Tongue (tissue), 2 donors: Measurements from ENCODE around the gene DCAF6. TPM values are rescaled to one million over a fixed set of nuclear protein-coding genes. Genes with fewer than 3 reads are reported as not detected.

Source experiments
- DNase-seq: peaks from one replicate; pipeline ENCODE4 v3.0.0-alpha.2; 2015
- total RNA-seq: library from RNA; depleted of rRNA; stranded (reverse); fragments of >200 nt; gene quantifications from one replicate; pipeline ENCODE4 v1.2.3, GENCODE V29; 2014

Gene DCAF6
- total RNA-seq, 1 donor from 2014 or later, result 150 TPM

DNA sequence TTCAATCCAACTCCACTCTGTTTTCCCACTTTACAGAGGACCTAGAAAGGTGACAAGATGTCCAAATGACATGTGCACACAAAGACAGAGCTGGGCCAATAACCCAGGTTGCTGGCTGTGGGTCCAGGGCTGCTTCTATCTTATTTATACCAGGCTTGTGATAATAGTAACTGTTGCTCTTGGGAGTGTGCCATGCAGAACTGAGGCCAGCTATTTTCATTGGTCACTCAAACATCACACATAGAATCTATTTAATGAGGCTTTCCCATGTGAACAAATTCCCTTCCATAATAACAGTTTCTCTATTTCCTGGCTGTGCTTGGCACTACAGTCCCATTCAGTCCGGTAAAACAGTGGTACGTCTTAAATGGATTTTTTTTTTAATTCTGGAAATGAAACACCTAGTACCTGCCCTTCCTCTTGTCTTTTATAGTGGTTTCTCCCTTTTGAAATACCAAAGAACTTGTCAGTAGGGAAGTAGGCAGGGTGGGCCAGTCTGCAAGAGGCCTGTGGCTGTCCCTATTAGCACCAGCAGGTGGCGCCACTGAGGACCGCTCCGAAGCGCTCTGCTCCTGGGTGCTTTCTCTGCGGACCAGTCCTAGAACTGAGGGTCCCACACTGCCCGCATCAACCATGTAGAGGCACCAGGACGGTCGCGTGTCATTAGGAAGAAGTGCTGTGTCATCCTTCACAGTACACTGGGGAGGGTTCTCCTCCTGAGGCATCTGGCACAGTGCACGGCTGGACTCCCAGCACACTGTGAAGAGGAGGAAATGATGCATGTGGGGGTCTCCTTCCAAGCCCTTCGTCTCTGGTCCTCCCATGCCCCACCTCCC lies 148.1 kb downstream of the DCAF6 start:
- DNase-seq, result peak; percentile 67

DNA sequence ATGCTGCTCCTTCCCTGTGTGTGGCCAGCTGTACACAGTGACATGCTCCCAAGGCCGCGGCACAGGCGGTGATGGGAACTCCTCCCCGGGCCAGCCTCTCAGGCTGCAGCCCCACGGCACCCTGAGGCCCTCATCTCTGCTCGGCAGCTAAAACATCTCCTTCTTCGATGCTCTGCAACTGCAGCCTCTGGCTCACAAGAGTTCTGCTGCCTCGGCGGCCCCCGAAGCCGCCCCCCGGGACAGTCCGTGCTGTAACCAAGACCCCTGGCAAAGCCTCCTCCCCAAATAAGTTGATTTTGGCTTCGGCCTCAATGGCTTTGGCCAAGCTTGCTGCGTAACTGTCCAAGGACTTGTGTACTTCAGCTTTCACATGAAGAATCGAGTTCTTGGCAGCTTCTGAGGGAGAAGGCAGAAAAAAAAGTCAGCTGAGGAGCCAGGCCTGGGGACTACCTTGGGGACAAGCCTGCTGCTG lies 149.0 kb downstream of the DCAF6 start:
- peak; percentile 75 for DNase-seq

DNA sequence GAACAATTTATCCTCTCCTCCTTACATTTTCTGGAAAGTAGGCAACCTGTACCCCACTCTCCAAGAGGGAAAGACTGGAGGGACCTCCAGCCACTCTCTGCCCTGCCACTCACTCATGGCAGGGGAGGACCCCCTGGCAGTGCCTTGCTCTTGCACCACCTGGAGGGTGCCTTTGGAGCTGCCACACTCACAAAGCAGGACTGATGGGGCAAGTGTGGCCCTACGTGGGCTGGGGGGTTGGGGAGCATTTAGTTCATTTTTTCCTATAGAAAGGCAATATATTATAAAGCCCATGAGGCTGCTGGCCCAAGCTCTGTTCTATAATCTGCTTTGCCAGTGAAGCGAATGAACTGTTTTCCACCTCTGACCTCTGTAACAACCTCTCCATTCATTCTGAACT lies 150.0 kb downstream of the DCAF6 start:
- no peak for DNase-seq

DNA sequence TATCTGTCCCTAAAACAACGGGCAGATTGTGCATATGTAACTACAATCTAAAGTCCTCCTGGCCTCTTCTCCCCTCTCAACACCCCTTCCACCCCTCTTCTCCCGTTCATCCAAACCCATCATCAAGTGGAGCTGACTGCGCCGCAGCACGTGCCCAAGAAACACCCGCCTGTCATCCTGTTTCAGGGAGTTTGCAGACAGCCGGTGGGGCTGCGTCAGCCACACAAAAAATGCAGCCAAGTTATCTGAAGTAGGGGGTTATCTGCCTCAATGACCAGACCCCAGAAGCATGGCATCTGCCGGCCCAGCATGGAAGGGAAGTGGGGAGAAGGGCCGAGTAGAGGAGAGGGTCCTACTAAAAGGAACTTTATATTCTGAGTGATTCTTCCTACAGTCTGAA lies 151.2 kb downstream of the DCAF6 start:
- no peak for DNase-seq

DNA sequence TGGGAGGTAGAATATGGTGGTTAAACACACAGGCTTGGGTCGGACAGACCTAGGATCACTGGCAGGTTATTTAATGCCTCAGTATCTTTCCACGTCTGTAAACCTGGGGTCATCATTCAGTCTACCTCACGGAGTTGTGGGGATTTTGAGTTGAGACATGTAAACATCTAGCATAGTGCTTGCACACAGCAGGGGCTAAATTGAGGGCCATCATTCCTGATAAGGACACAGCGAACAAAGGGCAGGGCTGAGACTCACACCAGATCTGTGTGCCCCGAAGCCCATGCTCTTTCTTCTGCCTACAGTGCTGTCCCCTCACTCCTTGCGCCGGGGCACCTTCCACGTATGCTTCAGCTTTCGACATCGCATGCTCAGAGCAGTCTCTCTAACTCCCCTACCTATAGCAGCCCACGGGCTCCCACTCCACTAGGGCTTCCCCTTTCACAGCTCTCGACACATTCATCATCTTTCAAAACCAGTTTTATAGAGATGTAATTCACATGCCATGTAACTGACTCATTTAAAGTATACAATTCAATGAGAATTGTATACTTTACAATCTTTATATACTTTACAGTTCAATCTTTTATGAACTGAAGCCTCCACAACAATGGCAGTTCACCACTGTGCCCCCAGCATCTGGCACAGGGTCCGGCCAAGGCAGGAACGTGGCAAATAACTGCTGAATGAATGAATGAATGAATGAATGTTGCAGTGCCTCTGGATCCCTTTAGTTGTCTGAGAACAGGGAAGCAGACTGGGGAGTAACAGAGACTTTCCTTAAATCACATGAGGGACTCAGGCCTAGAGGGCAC lies 152.2 kb downstream of the DCAF6 start:
- DNase-seq, result no peak

DNA sequence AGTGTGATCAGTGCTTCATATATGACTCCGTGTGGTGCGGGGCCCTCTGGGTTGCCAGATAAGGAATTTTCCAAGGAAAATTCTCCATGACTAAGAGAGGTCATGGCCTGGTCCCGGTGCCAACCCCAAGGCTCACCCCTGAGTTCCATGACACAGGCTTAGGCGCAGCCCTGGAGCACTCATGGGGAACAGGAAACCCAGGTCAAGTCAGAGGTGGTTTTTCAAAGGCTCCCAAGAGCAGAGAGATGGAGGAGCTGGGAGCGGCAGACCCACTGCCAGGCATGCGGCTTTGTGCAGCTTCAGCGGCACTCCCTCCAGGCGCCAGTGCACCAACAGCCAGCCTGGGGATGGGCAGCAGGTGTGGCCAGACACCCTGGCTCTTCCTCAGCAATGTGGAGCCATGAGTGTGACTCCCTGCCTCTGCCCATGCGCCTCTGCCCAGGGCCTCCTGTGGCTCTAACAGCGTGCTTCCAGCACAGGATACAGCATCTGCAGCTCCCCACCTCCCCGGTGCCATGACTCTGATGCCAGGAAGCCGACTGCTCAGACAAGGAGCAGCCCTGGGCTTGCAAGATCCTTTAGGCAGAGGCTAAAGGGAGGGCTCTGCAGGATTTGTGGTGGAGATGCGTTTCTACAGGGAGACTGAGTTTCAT lies 153.0 kb downstream of the DCAF6 start:
- DNase-seq, result no peak

DNA sequence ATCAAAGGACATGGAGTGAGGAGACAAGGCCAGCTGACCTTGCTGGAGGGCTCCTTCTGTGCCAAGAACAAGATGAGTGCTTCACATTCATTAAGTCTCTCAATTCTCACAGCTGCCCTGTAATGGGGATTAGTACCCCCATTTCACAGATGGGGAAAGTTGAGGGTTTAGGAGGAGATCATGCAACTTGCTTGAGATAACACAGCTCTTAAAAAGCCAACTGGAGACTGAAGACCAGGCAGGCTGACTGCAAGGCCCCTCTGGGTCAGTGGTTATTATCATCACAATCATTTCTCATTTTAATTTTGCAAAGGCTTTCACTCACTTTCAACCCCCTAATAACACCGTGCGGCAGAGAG lies 153.5 kb downstream of the DCAF6 start:
- no peak for DNase-seq

DNA sequence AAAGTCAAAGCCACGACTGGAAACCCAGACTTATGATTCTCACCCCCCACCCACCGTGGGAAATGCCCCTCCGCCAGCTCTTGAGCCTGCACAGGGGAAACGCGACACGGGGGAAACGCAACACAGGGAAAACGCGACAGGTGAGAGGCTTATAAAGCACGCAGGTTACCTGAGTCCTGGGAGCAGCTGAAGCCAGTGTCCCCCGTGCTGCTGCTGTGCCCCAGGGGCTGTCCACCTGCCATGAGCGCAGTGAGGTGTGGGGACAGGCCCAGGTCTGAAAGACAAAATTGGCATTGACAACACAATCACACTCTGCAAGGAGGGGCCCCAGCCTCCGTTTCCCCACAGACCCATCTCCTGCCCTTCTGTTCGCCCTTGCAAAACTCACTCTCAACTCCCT lies 153.9 kb downstream of the DCAF6 start:
- no peak for DNase-seq

DNA sequence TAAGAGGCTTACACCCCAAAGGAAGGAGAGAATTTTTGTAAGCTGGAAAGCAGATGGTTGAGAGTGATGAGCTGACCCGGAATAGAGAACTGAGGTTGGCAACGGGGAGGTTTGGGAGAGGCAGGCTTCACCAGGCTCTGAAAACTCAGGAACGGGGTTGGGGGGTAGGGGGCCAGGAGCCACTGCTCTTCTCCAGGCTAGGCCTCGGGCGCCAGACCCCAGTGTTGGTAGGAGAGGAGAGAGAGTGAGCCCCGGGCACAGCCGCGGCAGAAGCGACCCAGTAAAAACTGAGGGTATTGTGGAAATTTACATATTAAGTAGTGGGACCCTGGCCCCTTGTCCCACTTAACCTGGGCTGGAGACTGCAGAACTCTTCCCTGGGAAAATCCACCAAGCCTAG lies 154.6 kb downstream of the DCAF6 start:
- no peak for DNase-seq

DNA sequence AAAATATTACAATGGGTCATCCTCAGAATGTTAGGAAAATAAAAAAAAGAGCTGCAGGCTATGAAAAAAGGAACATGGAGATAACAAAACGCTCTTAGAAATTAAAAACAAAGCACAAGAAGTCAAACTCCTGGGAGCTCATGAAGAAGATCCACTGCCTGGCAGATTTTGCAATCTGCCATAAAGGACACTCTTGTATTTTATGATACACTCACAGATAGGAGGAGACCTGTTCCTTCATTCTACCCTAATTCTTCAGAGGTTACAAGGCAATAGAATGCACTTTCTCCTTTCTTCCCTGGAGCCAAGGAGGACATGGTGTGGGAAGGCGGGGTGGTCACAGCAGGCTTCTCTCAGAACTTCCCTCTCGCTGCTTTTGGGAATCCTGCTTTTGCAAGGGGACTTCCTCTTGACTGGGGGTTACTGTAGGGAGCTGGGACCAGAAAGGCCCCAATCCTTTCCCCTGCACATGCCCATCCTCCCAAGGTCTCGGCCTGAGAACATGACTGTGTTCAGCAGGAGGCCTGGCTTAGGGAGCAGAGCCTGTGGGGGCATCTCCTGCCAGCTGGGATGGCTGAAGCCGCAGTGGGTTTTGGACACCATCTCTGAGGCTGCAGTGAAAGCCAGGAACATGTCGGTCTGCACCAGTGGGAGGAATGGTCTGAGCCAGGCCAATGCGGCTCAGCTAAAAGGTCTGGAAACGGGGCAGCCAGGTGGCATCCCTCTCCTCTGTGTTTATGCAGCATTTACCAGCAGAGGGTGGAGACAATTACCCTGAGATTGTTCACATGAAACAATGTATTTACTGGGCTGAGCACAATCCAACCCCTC lies 155.5 kb downstream of the DCAF6 start:
- no peak for DNase-seq

DNA sequence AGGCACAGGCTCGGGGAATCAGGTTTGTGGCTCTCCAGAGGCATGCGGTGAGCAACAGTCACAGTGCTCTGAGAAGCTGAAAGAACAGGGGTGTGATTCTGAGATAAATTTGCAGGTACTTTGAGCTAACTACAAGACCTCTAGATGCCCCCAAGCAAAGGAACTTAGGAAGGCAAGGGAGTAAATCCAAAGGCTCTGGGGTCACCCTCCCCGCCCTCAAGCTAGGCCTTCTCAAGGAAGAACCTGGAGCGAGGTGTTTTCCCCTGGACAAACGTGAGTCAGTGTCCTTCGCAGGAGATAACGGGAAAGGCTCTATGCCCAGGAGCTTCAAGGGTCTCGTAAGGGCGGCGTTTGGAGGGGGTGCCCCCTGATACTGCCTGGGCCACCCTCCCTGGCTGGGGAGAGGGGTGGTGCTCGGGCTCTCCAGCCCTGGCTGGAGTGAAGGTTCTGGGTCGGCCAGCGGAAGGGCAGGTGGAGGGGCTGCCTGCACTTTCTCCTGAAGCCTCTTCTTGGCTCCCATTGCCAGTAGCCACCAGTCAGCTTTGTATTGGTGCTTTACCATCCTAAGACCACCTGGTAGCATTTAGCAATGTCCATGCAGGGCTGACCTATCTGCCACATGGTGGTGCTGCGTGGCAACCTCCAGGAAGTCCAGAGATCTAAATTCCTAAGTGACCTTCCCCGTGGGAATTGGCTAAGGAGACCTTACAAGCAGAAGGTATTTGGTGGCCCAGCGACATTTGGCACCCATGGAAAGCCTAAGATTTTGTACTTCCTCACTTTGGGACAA lies 156.3 kb downstream of the DCAF6 start:
- no peak for DNase-seq

DNA sequence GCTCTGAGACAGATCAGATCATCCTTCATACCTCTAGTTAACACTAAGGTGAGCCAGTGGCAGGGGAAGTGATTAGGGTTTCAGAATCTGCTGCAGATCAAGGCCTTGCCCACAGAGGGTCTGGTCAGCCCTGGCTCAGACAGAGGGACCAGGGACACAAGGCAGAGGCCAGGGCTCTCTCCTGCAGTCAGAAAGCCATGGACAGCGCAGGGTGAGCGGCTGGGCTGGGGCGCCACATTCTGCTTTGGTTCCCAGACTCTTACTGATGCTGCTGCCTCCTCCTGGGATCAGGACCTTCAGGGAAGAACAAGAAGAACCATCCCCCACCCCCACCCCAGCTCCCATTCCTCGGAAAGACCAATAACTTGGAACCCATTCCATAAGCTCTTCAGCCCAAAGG lies 157.1 kb downstream of the DCAF6 start:
- no peak for DNase-seq

DNA sequence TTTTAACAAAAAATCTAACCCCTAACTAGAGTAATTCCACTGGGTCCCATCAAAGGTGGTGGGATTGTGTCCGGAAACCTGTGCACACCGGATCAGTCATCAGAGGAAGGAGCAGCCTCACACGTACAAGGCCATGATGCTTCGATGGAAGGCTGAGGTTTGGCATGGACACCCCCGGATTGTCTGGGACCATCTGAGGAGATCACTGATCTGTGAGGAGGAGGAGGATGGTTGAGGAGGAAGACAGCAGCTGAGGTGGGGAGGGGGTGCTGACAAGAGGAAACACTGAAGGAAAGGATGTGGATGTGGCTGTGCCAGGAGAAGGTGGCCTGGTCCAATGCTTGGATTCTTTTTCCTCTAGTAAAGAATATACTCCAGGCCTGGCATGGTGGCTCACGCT lies 159.0 kb downstream of the DCAF6 start:
- no peak for DNase-seq

DNA sequence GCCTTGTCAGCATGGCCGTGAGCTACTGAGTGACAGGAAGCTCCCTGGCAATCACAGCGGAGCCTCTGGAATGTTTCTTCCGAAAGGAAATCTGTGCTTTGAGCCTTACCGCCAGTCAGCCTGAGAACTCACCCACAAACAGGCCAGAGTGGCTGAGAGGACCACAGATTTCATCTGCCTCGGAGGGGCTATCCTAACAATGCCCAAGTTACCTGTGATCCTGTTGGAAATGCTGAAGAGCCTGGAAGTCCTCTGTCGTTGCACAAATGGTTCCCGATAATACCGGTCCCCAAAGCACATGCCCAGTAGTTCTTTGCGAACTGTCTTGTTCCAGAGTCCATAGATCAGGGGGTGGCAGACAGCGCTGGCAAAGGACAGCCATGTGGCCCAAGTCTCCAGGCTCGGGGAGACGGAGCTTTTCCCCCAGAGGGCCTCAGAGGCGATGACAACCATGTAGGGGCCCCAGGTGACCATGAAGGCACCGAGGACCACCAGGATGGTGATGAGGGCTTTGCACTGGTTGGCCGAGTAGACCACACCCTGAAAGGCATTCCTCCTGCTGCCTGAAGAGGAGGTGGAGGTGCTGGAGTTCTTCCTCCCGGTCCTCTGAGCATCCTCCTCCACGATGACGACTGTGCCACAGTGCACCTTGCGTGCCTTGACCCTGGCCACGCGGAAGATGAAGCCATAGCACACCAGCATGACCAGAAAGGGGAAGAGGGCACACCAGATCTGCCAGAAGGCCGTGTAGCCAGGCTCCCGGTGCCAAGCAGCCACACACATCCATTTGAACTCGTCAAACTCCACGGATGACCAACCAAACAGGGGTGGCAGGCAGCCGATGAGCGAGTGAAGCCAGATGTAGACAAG lies 160.0 kb downstream of the DCAF6 start:
- no peak for DNase-seq

DNA sequence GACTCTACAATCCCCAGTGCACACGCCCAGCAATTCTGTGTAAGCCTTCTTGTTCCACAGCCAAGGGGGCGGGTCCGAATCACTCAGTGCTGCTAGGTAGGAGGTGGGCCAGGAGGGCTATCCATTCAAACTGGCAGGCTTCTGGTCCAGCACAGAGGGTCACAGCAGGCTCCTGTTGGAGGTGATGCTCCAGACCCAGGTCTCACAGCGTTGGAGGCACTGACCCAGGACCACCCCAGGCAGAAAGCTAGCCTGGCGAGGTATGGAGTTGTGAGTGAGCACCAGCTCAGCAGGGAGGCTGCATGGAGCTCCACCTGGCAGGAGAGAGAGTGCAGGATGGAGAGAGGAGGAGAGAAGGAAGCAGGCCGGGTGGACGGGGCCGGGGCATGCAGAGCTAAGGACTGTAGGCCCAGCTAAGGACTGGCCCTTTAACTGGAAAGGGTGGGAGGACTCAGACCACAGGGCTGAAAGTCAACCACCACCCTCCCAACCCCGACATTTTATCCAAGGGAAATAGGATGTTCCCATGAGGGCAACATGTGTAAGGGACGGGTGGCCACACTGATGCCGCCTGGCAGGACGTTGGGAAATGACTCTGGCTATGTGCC lies 161.5 kb downstream of the DCAF6 start:
- DNase-seq, result no peak

DNA sequence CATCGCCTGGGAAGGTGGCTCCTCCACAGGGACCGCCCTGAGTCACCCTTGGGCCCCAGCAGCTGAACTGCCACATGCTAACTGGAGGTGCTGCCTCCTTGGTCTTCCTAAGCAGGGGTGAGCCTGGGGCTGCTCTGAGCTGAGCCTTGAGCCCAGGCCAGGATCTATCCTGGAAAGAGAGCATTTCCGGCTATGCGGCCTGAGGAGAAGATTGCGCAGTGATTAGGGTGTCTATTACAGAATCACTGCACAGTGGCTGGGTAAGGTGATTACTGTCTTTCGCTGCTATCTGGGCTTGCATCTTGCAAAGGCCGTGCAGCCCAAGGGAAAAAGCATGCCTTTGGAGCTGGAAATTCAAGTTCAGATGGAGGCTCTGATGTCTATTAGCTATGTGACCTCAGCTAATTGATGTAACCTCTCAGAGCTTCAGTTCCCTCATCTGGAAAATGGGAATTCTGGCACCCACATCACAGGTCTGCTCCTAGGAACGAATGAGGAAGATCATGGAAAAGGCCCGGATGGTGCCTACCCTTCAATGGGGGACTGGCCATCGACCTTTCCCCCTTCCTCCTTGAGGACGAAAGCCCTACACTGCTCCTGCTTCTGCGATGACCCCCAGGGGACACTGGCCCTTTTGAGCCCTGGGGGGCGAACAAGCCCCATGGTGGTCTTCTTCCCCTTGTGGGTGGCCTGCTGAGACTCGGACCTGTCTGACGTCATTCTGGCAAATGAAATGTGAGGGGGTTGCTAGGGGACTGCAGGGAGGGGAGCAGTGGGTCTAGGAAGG lies 162.2 kb downstream of the DCAF6 start:
- DNase-seq, result no peak

DNA sequence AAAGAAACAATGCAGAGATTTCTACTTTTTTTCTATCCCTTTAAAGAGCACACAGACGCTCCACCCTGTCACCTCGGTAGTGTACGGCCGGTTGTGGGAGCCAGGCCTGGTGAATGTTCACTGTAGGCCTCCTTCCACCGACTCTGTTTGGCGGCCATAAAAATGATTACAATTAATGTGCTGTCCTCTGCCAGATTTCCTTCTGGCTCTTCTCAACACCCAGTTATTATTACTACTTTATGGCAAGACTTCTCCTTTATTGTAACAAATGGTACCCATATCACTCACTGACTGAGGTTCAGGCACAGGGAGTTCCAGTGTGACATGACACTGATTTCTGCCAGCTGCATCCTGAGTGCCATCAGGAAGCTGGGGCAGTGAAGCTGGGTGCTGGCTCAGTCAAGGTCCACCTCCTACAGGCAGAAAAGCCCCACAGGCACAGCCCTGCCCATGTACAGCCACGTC lies 162.9 kb downstream of the DCAF6 start:
- no peak for DNase-seq

DNA sequence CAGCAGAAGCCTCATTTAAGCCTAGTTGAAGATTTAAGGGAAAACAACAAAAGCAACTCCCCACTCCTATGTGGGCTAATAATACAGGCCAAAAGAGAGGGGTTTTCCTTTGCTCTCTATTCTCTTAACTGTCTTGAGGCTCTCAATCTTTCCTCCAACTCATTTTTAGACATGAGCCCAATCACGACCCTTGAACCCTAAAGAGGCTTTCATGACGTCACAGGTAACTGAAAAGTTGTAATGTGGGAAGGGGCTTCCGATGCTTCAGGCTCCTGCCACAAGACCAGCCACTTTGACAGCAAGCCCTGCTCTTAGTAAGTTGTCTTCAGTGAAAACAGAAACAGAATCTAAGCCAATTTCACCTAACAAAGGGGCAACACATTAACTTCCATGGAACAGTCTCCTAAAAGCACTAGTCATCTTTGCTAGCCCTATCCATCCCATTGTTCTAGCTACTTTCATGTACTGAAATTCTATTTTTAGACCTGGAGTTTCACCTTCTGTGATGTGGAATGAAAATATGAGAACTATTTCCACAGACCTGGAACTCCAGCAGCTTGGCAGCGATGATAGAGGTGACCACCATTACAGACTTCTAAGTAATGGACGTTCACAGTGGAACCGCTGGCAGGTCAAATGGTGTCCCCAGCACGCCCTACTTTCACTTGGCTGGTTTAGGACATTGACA lies 164.0 kb downstream of the DCAF6 start:
- DNase-seq, result no peak
